Measurements from ENCODE around the gene MUC22. TPM values are rescaled to one million over a fixed set of nuclear protein-coding genes. Genes with fewer than 3 reads are reported as not detected.
"Not testable (repeated sequence)": the region's sequence is repeated elsewhere in the genome, so short reads cannot be mapped to it uniquely, and the experiment has no call there.

The MUC22 gene
- total RNA-seq, 2 experiments from 2014 or later: not detected

GRCh38 chr6:31058128-31058894 lies 48.0 kb downstream of the MUC22 start:
- POLR2A ChIA-PET: no interaction called here

GRCh38 chr6:31060145-31060544 lies 49.9 kb downstream of the MUC22 start:
- peaks cover 10% of the 10 kb centered on the region for H3K27me3 Mint-ChIP-seq
- H3K9me3 Mint-ChIP-seq: no peaks in the 10 kb centered on the region
- peaks cover 6% of the 10 kb centered on the region for H3K4me1 Mint-ChIP-seq
- no peak overlapping the region for H3K27ac Mint-ChIP-seq
- POLR2A ChIA-PET: no interaction called here
- DNase-seq: no peak
- CTCF ChIA-PET: interaction anchor here (0.8 to 1.4 kb wide), 3 partner anchors 20 to 58 kb away, joined by 3 to 4 read pairs (median 3); no protein-coding TSS in a partner anchor
- no peaks in the 10 kb centered on the region for H3K36me3 Mint-ChIP-seq (ENCODE audit: low read depth)
- H3K4me3 Mint-ChIP-seq: no peak overlapping the region

More at GRCh38 chr6:31058128-31058894, 48.0 kb downstream of the MUC22 start:
- H3K4me3 Mint-ChIP-seq: no peak overlapping the region
- H3K27ac Mint-ChIP-seq: no peak overlapping the region
- no peak for DNase-seq
- CTCF ChIA-PET: interaction anchor here (0.7 kb wide), 1 partner anchor 9 kb away, joined by 4 read pairs; no protein-coding TSS in a partner anchor
- H3K4me1 Mint-ChIP-seq: peaks cover 6% of the 10 kb centered on the region
- H3K36me3 Mint-ChIP-seq (ENCODE audit: low read depth): no peaks in the 10 kb centered on the region
- peaks cover 19% of the 10 kb centered on the region for H3K27me3 Mint-ChIP-seq
- no peaks in the 10 kb centered on the region for H3K9me3 Mint-ChIP-seq

GRCh38 chr6:31063906-31064435 lies 53.7 kb downstream of the MUC22 start:
- Mint-ChIP-seq H3K4me1 (no peaks in the 10 kb centered on the region), H3K27ac (no peak overlapping the region), H3K4me3 (no peak overlapping the region), H3K36me3 (ENCODE audit: low read depth) (no peaks in the 10 kb centered on the region), H3K9me3 (no peaks in the 10 kb centered on the region), H3K27me3 (peaks cover 15% of the 10 kb centered on the region)
- DNase-seq: no peak
- ChIA-PET CTCF (interaction anchor here (0.8 kb wide), 1 partner anchor 20 kb away, joined by 3 read pairs; no protein-coding TSS in a partner anchor), POLR2A (no interaction called here)

- ChIA-PET CTCF (no interaction called here), POLR2A (no interaction called here)
- no peak for DNase-seq
- Mint-ChIP-seq H3K36me3 (ENCODE audit: low read depth) (no peaks in the 10 kb centered on the region), H3K27ac (no peak overlapping the region), H3K4me1 (no peaks in the 10 kb centered on the region), H3K4me3 (no peak overlapping the region), H3K27me3 (peaks cover 15% of the 10 kb centered on the region), H3K9me3 (no peaks in the 10 kb centered on the region)
These were observed 55.3 kb downstream of the MUC22 start for GRCh38 chr6:31065556-31065955.

GRCh38 chr6:31067028-31067427 lies 56.8 kb downstream of the MUC22 start:
- DNase-seq; H3K27ac Mint-ChIP-seq; H3K4me3 Mint-ChIP-seq; H3K36me3 Mint-ChIP-seq (ENCODE audit: low read depth); POLR2A ChIA-PET; H3K9me3 Mint-ChIP-seq; H3K4me1 Mint-ChIP-seq; CTCF ChIA-PET: not testable (repeated sequence)
- peaks cover 14% of the 10 kb centered on the region for H3K27me3 Mint-ChIP-seq

- H3K4me3 Mint-ChIP-seq; H3K36me3 Mint-ChIP-seq (ENCODE audit: low read depth); H3K9me3 Mint-ChIP-seq; H3K4me1 Mint-ChIP-seq; H3K27me3 Mint-ChIP-seq; H3K27ac Mint-ChIP-seq; DNase-seq; POLR2A ChIA-PET: not testable (repeated sequence)
- CTCF ChIA-PET: interaction anchor here (1.0 to 4.0 kb wide), 7 partner anchors 11 to 241 kb away, joined by 3 to 30 read pairs (median 7); partner anchors contain the start of gene VARS2
These were observed 57.8 kb downstream of the MUC22 start for GRCh38 chr6:31067891-31068668.

- Mint-ChIP-seq H3K4me1 (no peaks in the 10 kb centered on the region), H3K9me3 (no peaks in the 10 kb centered on the region), H3K27me3 (peaks cover 7% of the 10 kb centered on the region), H3K36me3 (ENCODE audit: low read depth) (no peaks in the 10 kb centered on the region), H3K27ac (no peak overlapping the region), H3K4me3 (no peak overlapping the region)
- ChIA-PET CTCF (interaction anchor here (0.6 to 4.0 kb wide), 10 partner anchors 11 to 241 kb away, joined by 3 to 30 read pairs (median 4); partner anchors contain the start of genes MUCL3 and VARS2), POLR2A (no interaction called here)
- peak; percentile 67 for DNase-seq
These were observed 58.5 kb downstream of the MUC22 start for GRCh38 chr6:31068669-31069340.

GRCh38 chr6:31070711-31071197 lies 60.5 kb downstream of the MUC22 start:
- Mint-ChIP-seq H3K9me3 (no peaks in the 10 kb centered on the region), H3K27ac (no peak overlapping the region), H3K4me1 (no peaks in the 10 kb centered on the region), H3K27me3 (peaks cover 5% of the 10 kb centered on the region), H3K36me3 (ENCODE audit: low read depth) (no peaks in the 10 kb centered on the region), H3K4me3 (no peak overlapping the region)
- ChIA-PET POLR2A (no interaction called here), CTCF (interaction anchor here (1.0 to 4.0 kb wide), 5 partner anchors 9 to 156 kb away, joined by 4 to 30 read pairs (median 26); partner anchors contain the start of gene VARS2)
- DNase-seq: no peak

GRCh38 chr6:31074401-31074800 lies 64.1 kb downstream of the MUC22 start:
- Mint-ChIP-seq H3K4me1 (peaks cover 2% of the 10 kb centered on the region), H3K36me3 (ENCODE audit: low read depth) (no peaks in the 10 kb centered on the region), H3K4me3 (no peak overlapping the region), H3K27ac (no peak overlapping the region), H3K27me3 (no peaks in the 10 kb centered on the region), H3K9me3 (no peaks in the 10 kb centered on the region)
- DNase-seq: no peak
- CTCF ChIA-PET: no interaction called here
- POLR2A ChIA-PET: no interaction called here

- Mint-ChIP-seq H3K9me3 (no peaks in the 10 kb centered on the region), H3K27me3 (peaks cover 2% of the 10 kb centered on the region), H3K4me3 (no peak overlapping the region), H3K27ac (no peak overlapping the region), H3K4me1 (peaks cover 5% of the 10 kb centered on the region), H3K36me3 (ENCODE audit: low read depth) (no peaks in the 10 kb centered on the region)
- DNase-seq: no peak
- ChIA-PET POLR2A (no interaction called here), CTCF (interaction anchor here (1.5 kb wide), 1 partner anchor 12 kb away, joined by 4 read pairs; no protein-coding TSS in a partner anchor)
These were observed 65.3 kb downstream of the MUC22 start for GRCh38 chr6:31075528-31075927.

GRCh38 chr6:31076611-31077010 lies 66.3 kb downstream of the MUC22 start:
- POLR2A ChIA-PET: no interaction called here
- Mint-ChIP-seq H3K27ac (no peak overlapping the region), H3K36me3 (ENCODE audit: low read depth) (no peaks in the 10 kb centered on the region), H3K9me3 (no peaks in the 10 kb centered on the region), H3K4me1 (peaks cover 5% of the 10 kb centered on the region), H3K4me3 (no peak overlapping the region), H3K27me3 (peaks cover 8% of the 10 kb centered on the region)
- CTCF ChIA-PET: no interaction called here
- no peak for DNase-seq

GRCh38 chr6:31079656-31080261 lies 69.5 kb downstream of the MUC22 start:
- Mint-ChIP-seq H3K4me1 (peaks cover 9% of the 10 kb centered on the region), H3K27ac (no peak overlapping the region), H3K27me3 (peaks cover 12% of the 10 kb centered on the region), H3K36me3 (ENCODE audit: low read depth) (no peaks in the 10 kb centered on the region), H3K9me3 (no peaks in the 10 kb centered on the region), H3K4me3 (no peak overlapping the region)
- ChIA-PET POLR2A (interaction anchor here (0.7 to 2.2 kb wide), 7 partner anchors 14 to 265 kb away, joined by 3 to 10 read pairs (median 5); partner anchors contain the start of gene VARS2), CTCF (interaction anchor here (0.6 to 4.3 kb wide), 48 partner anchors 8 to 563 kb away, joined by 3 to 70 read pairs (median 4); partner anchors contain the start of genes DDR1, IER3, PSORS1C2 and VARS2)
- peak; percentile 70 for DNase-seq
